GM21515 (cell line): ENCODE results near the gene CAMTA1.

Experiments used
- ATAC-seq: cut with Tn5 transposase; IDR thresholded peaks from one replicate; pipeline ENCODE4 v1.9.1; 2021; ENCODE audit not compliant: unreplicated experiment

The CAMTA1 gene

GRCh38 chr1:7610106-7610731 is 825.0 kb downstream of the CAMTA1 start:
- no peak for ATAC-seq

GRCh38 chr1:7610936-7611335 is 825.7 kb downstream of the CAMTA1 start:
- no peak for ATAC-seq

- no peak for ATAC-seq
Observed at GRCh38 chr1:7611421-7612010, 826.3 kb downstream of the CAMTA1 start.

- no peak for ATAC-seq
Observed at GRCh38 chr1:7613106-7613850, 828.0 kb downstream of the CAMTA1 start.

GRCh38 chr1:7613851-7614205 is 828.6 kb downstream of the CAMTA1 start:
- no peak for ATAC-seq

- ATAC-seq, result no peak
Observed at GRCh38 chr1:7614576-7615074, 829.4 kb downstream of the CAMTA1 start.

GRCh38 chr1:7615138-7615537 is 829.9 kb downstream of the CAMTA1 start:
- ATAC-seq, result no peak

GRCh38 chr1:7616076-7616832 is 831.0 kb downstream of the CAMTA1 start:
- ATAC-seq, result no peak

GRCh38 chr1:7616953-7617352 is 831.7 kb downstream of the CAMTA1 start:
- no peak for ATAC-seq

- ATAC-seq, result no peak
Observed at GRCh38 chr1:7617826-7618225, 832.6 kb downstream of the CAMTA1 start.

GRCh38 chr1:7620196-7620595 is 834.9 kb downstream of the CAMTA1 start:
- ATAC-seq, result no peak

GRCh38 chr1:7621334-7622219 is 836.3 kb downstream of the CAMTA1 start:
- ATAC-seq, result no peak

GRCh38 chr1:7623842-7624241 is 838.6 kb downstream of the CAMTA1 start:
- no peak for ATAC-seq

GRCh38 chr1:7624791-7625355 is 839.6 kb downstream of the CAMTA1 start:
- no peak for ATAC-seq

- no peak for ATAC-seq
Observed at GRCh38 chr1:7625401-7625800, 840.1 kb downstream of the CAMTA1 start.

GRCh38 chr1:7628273-7628672 is 843.0 kb downstream of the CAMTA1 start:
- no peak for ATAC-seq

- ATAC-seq, result no peak
Observed at GRCh38 chr1:7629011-7629410, 843.8 kb downstream of the CAMTA1 start.

- ATAC-seq, result no peak
Observed at GRCh38 chr1:7629465-7630195, 844.4 kb downstream of the CAMTA1 start.

GRCh38 chr1:7630378-7630777 is 845.1 kb downstream of the CAMTA1 start:
- no peak for ATAC-seq

- ATAC-seq, result no peak
Observed at GRCh38 chr1:7632176-7632575, 846.9 kb downstream of the CAMTA1 start.
